OCI-LY7 (cell line): ENCODE data around the gene CACNG3.

ENCODE experiments used
- CTCF ChIP-seq: fragments of 200-600 bp; sonication (generic); conservative IDR thresholded peaks from 2 replicates; pipeline ENCODE4 v1.5.1; 2014; ENCODE audit warnings: mild to moderate bottlenecking, antibody characterized with exemption, low read length, moderate library complexity, mixed read lengths
- EZH2phosphoT487 ChIP-seq: fragments of 200-600 bp; sonication (generic); IDR thresholded peaks from 2 replicates; pipeline ENCODE4 v1.6.1; 2018; ENCODE audit warnings: low read depth, borderline replicate concordance, mild to moderate bottlenecking, mixed run types, antibody characterized with exemption, low read length, moderate library complexity, mixed read lengths

- TF ChIP-seq CTCF (no peak), EZH2phosphoT487 (no peak)
Observed at GRCh38 chr16:24367186-24367710, 111.1 kb downstream of the CACNG3 start.
